ENCODE results near the gene ABCB6.

The ABCB6 gene

GRCh38 chr2:219245148-219245898 is 26.6 kb upstream of the ABCB6 start, which contains the start of the genes GLB1L and STK16:
TSS of gene GLB1L (minus strand) at chr2:219245444. CDS start at chr2:219243573, 1,871 bp downstream.
TSS of gene STK16 (plus strand) at chr2:219245479. CDS start at chr2:219246000, 521 bp downstream.
- peak; percentile 92 for DNase-seq (ENCODE audit: low spot score)

- DNase-seq (ENCODE audit: low spot score): no peak
Observed at GRCh38 chr2:219244789-219245147, 26.0 kb upstream of the ABCB6 start.

GRCh38 chr2:219243291-219243761 is 24.6 kb upstream of the ABCB6 start:
- no peak for DNase-seq (ENCODE audit: low spot score)

GRCh38 chr2:219234331-219234730 is 15.6 kb upstream of the ABCB6 start:
- DNase-seq (ENCODE audit: low spot score): no peak

- DNase-seq (ENCODE audit: low spot score): no peak
Observed at GRCh38 chr2:219230059-219230540, 11.3 kb upstream of the ABCB6 start.

GRCh38 chr2:219229305-219230058 is 10.7 kb upstream of the ABCB6 start, which contains the start of the genes ANKZF1 and ATG9A:
TSS of gene ANKZF1 (plus strand) at chr2:219229806. CDS start at chr2:219230258, 452 bp downstream.
TSS of gene ATG9A (minus strand) at chr2:219229636. CDS start at chr2:219228024, 1,612 bp downstream.
- DNase-seq (ENCODE audit: low spot score): peak; percentile 99

GRCh38 chr2:219228911-219229304 is 10.2 kb upstream of the ABCB6 start:
- DNase-seq (ENCODE audit: low spot score): no peak

GRCh38 chr2:219228041-219228910 is 9.5 kb upstream of the ABCB6 start:
- DNase-seq (ENCODE audit: low spot score): no peak

GRCh38 chr2:219225350-219225749 is 6.6 kb upstream of the ABCB6 start:
- DNase-seq (ENCODE audit: low spot score): no peak

- no peak for DNase-seq (ENCODE audit: low spot score)
Observed at GRCh38 chr2:219223831-219224610, 5.3 kb upstream of the ABCB6 start.

- no peak for DNase-seq (ENCODE audit: low spot score)
Observed at GRCh38 chr2:219221957-219222518, 3.3 kb upstream of the ABCB6 start.

- no peak for DNase-seq (ENCODE audit: low spot score)
Observed at GRCh38 chr2:219220652-219221402, 2.1 kb upstream of the ABCB6 start.

- DNase-seq (ENCODE audit: low spot score): no peak
Observed at GRCh38 chr2:219219784-219220532, 1.2 kb upstream of the ABCB6 start.

GRCh38 chr2:219218217-219218731 is 484 bp downstream of the ABCB6 start:
- no peak for DNase-seq (ENCODE audit: low spot score)

GRCh38 chr2:219216535-219216915 is 2.2 kb downstream of the ABCB6 start:
- DNase-seq (ENCODE audit: low spot score): no peak

- no peak for DNase-seq (ENCODE audit: low spot score)
Observed at GRCh38 chr2:219215871-219216534, 2.8 kb downstream of the ABCB6 start.

GRCh38 chr2:219214786-219215185 is 4.0 kb downstream of the ABCB6 start:
- no peak for DNase-seq (ENCODE audit: low spot score)

GRCh38 chr2:219214141-219214540 is 4.6 kb downstream of the ABCB6 start:
- DNase-seq (ENCODE audit: low spot score): no peak

Measured in activated CD4-positive, alpha-beta T cell treated with anti-CD3 and anti-CD28 coated beads, Interleukin-2, Interleukin-4, amounts not matched to agents 100 ng/mL and 50 ng/mL, durations not matched to agents 16 hours and 8 hours (primary cell).